GM18520 (cell line): ENCODE measurements around the gene ZRANB1.

Experiments
- ATAC-seq: cut with Tn5 transposase; IDR thresholded peaks from one replicate; pipeline ENCODE4 v1.9.1; 2021; ENCODE audit not compliant: unreplicated experiment

Gene ZRANB1

GRCh38 chr10:125004571-125005311 is 62.8 kb downstream of the ZRANB1 start:
- ATAC-seq: no peak

- ATAC-seq: no peak
Observed at GRCh38 chr10:125005312-125006187, 63.6 kb downstream of the ZRANB1 start.

GRCh38 chr10:125006188-125006680 is 64.3 kb downstream of the ZRANB1 start:
- ATAC-seq: no peak

- ATAC-seq: no peak
Observed at GRCh38 chr10:125006921-125007426, 65.1 kb downstream of the ZRANB1 start.

GRCh38 chr10:125007436-125007835 is 65.5 kb downstream of the ZRANB1 start:
- ATAC-seq: no peak

GRCh38 chr10:125008689-125009638 is 67.0 kb downstream of the ZRANB1 start:
- ATAC-seq: no peak

- no peak for ATAC-seq
Observed at GRCh38 chr10:125009661-125010161, 67.8 kb downstream of the ZRANB1 start.

GRCh38 chr10:125010362-125010761 is 68.4 kb downstream of the ZRANB1 start:
- no peak for ATAC-seq

- no peak for ATAC-seq
Observed at GRCh38 chr10:125011171-125011925, 69.4 kb downstream of the ZRANB1 start.

GRCh38 chr10:125011926-125012705 is 70.2 kb downstream of the ZRANB1 start:
- no peak for ATAC-seq

- ATAC-seq: no peak
Observed at GRCh38 chr10:125012851-125013528, 71.1 kb downstream of the ZRANB1 start.

- ATAC-seq: no peak
Observed at GRCh38 chr10:125013529-125013872, 71.6 kb downstream of the ZRANB1 start.

GRCh38 chr10:125014086-125014830 is 72.3 kb downstream of the ZRANB1 start:
- ATAC-seq: no peak

GRCh38 chr10:125014836-125015355 is 73.0 kb downstream of the ZRANB1 start:
- ATAC-seq: no peak

- no peak for ATAC-seq
Observed at GRCh38 chr10:125015356-125015944, 73.5 kb downstream of the ZRANB1 start.

GRCh38 chr10:125016123-125016522 is 74.2 kb downstream of the ZRANB1 start:
- ATAC-seq: no peak

- ATAC-seq: no peak
Observed at GRCh38 chr10:125016611-125017202, 74.8 kb downstream of the ZRANB1 start.
